ENCODE results near the gene FIBIN. TPM values are rescaled to one million over a fixed set of nuclear protein-coding genes. Genes with fewer than 3 reads are reported as not detected.

FIBIN gene
- total and polyA plus RNA-seq, 2 experiments from 2014 or later = 0.21 to 0.66 TPM

- Histone ChIP-seq H3K36me3 (ENCODE audit: insufficient read depth) (no peaks in the 10 kb centered on the region), H3K4me2 (no peak overlapping the region), H4K20me1 (replicated peaks; ENCODE audit: insufficient read depth) (no peaks in the 10 kb centered on the region), H3K4me3 (no peak overlapping the region), H2AFZ (no peak overlapping the region; the same call in 1 of the 2 replicates), H3K9me2 (ENCODE audit: insufficient read depth) (no peaks in the 10 kb centered on the region), H3K27me3 (ENCODE audit: insufficient read depth) (no peaks in the 10 kb centered on the region), H3K4me1 (ENCODE audit: insufficient read depth) (peaks cover 5% of the 10 kb centered on the region), H3K27ac (ENCODE audit: low read depth) (no peak overlapping the region), H3F3A (replicated peaks; ENCODE audit: low read depth) (no peaks in the 10 kb centered on the region), H3K79me2 (replicated peaks; ENCODE audit: insufficient read depth) (no peaks in the 10 kb centered on the region)
- no peaks in the 10 kb centered on the region for H3K27me3 Mint-ChIP-seq (ENCODE audit: insufficient read depth, low read depth, poor library complexity)
- no peaks in the 10 kb centered on the region for H3K9me3 Mint-ChIP-seq
- H3K4me1 Mint-ChIP-seq = peaks cover 3% of the 10 kb centered on the region; the same call in 2 of the 3 replicates
- no peaks in the 10 kb centered on the region for H3K36me3 Mint-ChIP-seq (ENCODE audit: low read depth)
- DNase-seq (ENCODE audit: low spot score) = no peak
- no peak overlapping the region for H3K4me3 Mint-ChIP-seq
- H3K27ac Mint-ChIP-seq = no peak overlapping the region
- ATAC-seq = no peak
- TF ChIP-seq EZH2 (IDR thresholded peaks at IDR 0.05; ENCODE audit: low read depth, unreplicated experiment) (no peak), ZNF462 (CRISPR knock-in tag; IDR thresholded peaks at IDR 0.05) (no peak), POLR2AphosphoS5 (IDR thresholded peaks at IDR 0.05; ENCODE audit: low read depth) (no peak), STAT1 (IDR thresholded peaks at IDR 0.05; ENCODE audit: unreplicated experiment) (no peak), CREB1 (CRISPR knock-in tag; IDR thresholded peaks at IDR 0.05; ENCODE audit: low read depth) (no peak), CTCF (conservative IDR thresholded peaks at IDR 0.05; ENCODE audit: low read depth in 2 of 2) (no peak), ETS1 (IDR thresholded peaks at IDR 0.05) (no peak), JUNB (IDR thresholded peaks at IDR 0.05; ENCODE audit: unreplicated experiment) (no peak), EZH2phosphoT487 (IDR thresholded peaks at IDR 0.05; ENCODE audit: unreplicated experiment) (no peak), REST (IDR thresholded peaks at IDR 0.05; ENCODE audit: unreplicated experiment) (no peak), ZNF331 (CRISPR knock-in tag; IDR thresholded peaks at IDR 0.05; ENCODE audit: low read depth) (no peak), NANOG (IDR thresholded peaks at IDR 0.05; ENCODE audit: borderline replicate concordance) (no peak), ZNF114 (CRISPR knock-in tag; IDR thresholded peaks at IDR 0.05) (no peak)
Observed at GRCh38 chr11:27011560-27012233, 17.8 kb downstream of the FIBIN start.
